ENCODE data around the gene SCAMP1.

DNA sequence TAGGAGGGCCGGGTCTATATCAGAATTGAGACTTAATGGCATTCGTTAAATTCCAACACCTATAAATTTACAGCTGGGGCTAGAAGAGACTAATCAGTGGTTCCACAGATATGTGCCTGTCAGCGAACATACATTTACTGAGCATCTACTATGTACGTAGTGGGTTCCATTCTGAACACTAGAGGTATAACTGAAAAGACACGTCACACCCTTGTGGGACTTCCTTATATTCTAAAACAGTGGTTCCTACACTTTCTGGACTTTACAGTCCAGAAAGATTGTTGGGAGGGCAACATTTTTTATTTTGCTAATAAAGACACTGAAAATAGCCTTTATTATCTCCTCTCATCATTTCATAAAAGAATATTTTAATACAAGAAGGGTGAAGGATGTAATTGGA is 140.5 kb downstream of the SCAMP1 start:
- TF ChIP-seq EZH2phosphoT487 (IDR thresholded peaks at IDR 0.05; ENCODE audit: low read depth, severe bottlenecking, unreplicated experiment), result no peak
- no peak for TF ChIP-seq CTCF (IDR thresholded peaks at IDR 0.05; ENCODE audit: poor library complexity)
- TF ChIP-seq EZH2 (IDR thresholded peaks at IDR 0.05; ENCODE audit: borderline replicate concordance), result no peak

Measured in hepatocyte (in vitro differentiated cells).